Measurements from ENCODE around the gene TRIP10.
"Not testable (repeated sequence)": the region's sequence is repeated elsewhere in the genome, so short reads cannot be mapped to it uniquely, and the experiment has no call there.

TRIP10 gene

DNA sequence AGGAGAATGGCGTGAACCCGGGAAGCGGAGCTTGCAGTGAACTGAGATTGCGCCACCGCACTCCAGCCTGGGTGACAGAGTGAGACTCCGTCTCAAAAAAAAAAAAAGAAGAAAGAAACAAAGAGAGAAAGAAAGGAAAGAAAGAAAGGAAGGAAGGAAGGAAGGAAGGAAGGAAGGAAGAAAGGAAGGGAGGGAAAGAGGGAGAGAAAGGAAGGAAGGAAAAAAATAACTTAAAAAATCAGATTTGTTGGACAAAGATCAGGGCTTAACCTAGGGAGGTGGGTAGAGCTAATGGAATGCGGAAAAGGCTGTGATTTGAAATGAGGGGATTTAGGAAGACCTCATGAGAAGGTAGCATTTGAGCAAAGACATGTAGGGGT is 32.2 kb downstream of the TRIP10 start:
- not testable (repeated sequence) for DNase-seq

DNA sequence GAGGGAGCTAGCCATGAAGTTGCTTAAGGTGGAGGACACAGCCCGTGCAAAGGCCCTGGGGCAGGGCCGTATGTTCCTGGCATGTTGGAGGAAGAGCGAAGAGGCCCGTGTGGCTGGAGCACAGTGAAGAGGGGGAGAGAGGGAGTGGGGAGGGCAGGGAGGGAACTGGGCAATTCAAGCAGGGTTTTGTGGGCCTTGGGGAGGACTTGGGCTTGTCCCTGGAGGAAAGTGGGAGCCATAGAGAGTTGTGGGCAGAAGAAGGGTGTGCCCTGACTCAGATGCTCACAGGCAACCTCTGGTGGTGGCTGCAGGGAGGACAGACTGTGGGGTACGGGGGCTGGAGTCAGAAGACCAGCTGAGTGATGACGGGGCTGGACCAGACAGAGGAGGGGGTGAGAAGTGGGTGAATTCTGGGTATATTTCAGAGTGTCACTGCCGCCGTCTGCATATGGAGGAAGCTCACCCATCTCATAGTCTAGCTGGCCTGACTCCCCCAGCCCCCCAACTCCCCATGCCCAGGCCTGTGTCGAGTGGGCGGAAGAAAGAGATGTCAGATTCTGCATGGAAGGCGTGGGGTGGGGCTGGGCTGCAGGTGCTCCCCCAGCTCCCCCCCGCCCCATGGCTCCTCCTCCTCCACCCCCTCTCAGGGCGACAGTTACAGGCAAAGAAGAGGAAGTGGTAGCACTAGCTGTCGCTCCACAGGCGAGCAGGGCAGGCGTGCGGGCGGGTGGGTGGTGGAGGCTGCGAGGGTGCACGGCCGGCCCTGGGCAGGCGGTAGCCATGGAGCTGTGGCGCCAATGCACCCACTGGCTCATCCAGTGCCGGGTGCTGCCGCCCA is 32.8 kb downstream of the TRIP10 start, which contains the start of gene VAV1:
Gene VAV1, plus strand, starts transcription at position 681 of the 838 bp plus-strand sequence. Its CDS starts 100 bp downstream, at position 781.
- peak; percentile 71 for DNase-seq

DNA sequence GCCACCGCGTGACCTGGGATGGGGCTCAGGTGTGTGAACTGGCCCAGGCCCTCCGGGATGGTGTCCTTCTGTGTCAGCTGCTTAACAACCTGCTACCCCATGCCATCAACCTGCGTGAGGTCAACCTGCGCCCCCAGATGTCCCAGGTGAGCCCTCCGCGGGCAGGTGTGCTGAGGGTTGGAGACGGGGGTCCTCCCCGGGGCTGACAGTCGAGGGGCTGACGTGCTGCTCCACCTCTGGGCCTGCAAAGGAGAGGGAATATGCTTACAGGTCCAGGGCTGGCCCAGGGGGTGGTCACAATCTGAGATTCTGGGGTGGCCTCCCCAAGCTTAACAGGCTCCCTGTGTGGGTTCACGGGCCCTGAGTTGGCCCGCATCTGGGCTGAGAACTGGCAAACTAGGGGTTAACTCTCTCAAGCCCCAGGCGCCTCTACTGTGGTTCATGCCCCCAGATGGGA is 33.4 kb downstream of the TRIP10 start:
- no peak for DNase-seq

DNA sequence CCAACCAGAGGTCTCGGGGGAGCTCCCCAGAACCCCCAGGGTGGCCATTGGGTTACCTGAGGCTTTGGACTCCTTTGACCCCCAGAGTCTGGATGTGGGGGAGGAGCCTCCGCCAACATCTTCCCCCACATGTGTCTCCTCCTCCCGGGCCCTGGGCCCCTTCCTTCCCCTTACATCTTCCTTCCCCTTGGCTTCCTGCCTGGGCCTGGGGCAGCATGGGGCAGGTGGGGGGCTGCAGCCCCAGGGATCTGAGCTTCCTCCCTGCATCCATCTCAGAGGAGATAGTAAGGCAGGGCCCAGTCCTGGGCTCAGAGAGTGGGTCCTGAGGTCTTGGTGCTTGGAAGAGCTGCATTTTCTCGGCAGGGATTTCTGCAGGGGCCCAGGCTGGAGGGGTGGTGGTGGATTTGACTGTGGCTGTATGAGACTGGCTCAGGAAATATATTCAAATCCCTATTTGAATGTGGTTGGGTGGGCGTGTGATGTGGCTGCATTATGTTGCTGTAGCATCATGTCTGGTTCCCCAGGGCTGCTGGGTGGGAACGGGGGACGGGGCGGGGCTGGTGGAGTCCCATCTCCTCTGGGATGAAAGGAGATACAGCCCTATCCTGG is 33.9 kb downstream of the TRIP10 start:
- DNase-seq = peak; percentile 34

DNA sequence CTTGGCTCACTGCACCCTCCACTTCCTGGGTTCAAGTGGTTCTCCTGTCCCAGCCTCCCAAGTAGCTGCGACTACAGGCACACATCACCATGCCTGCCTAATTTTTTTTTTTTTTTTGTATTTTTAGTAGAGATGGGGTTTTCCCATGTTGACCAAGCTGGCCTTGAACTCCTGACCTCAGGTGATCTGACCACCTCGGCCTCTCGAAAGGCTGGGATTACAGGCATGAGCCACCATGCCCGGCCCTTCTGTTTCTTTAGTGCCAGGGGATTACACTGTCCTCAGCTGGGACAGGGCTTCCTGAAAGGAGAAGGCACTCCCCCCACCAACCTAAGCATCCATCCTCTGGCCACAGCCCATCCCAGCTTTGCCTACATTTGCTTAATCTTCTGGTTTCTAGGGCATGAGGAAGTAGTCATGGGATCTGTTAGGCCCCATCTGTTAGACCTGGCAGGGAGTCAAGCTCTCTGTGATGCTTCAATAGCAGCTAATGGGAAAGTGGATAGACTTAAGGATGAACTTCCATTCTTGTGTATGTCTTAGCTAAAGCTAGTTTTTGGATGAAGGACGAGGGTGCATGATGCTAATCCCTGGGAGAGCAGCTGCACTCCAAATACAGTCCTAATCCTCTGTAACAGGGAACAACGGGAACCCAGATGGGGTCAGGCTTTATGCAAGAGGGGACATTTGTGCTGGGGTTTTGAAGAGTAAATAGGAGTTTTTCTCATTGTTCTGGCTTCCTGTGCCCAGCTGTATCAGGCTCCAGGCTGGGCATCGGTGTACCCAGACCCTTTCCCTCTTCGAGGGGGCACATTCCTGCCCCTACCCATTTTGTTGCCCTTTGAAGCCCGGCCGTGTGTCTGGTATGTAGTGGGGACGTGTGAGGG is 35.6 kb downstream of the TRIP10 start:
- DNase-seq = peak; percentile 57

DNA sequence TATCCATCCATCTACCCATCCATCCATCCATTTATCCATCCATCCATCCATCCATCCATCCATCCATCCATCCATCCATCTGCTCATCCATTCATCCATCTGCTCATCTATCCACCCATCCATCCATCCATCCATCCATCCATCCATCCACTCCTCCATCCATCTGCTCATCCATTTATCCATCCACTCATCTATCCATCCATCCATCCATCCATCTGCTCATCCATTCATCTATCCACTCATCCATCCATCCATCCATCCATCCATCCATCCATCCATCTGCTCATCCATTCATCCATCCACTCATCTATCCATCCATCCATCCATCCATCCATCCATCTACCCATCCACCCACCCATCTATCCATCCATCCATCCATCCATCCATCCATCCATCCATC is 36.6 kb downstream of the TRIP10 start:
- DNase-seq = not testable (repeated sequence)

DNA sequence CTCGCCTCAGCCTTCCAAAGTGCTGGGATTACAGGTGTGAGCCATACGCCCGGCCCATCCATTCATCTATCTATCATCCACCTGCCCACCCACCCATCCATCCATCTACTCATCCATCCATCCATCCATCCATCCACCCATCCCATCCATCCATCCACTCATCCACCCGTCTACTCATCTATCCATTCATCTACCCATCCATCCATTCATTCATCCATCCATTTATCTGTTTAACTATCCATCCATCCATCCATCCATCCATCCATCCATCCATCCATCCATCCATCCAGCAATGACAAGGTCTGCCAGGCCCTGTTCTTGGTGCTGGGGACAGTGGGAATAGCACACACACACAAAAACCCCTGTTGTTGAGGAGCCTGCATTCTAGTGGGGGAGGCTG is 37.5 kb downstream of the TRIP10 start:
- no peak for DNase-seq

DNA sequence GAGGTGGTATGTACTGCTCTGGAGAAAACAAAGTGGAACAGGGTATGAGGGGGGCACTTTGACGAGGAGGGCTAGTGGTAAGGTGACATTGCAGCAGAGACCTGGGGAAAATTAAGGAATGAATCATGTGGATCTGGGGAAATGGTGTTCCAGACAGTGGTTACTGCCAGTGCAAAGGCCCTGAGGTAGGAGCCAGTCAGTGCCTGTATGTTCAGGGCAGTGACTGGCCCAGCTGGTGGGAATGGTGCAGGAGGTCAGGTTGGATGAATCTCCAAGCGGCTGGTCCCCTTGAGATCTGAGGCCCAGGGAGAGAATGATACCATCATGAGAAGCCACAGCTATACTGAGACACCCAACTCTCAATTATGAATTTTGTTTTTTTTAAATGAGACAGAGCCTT is 38.0 kb downstream of the TRIP10 start:
- no peak for DNase-seq

DNA sequence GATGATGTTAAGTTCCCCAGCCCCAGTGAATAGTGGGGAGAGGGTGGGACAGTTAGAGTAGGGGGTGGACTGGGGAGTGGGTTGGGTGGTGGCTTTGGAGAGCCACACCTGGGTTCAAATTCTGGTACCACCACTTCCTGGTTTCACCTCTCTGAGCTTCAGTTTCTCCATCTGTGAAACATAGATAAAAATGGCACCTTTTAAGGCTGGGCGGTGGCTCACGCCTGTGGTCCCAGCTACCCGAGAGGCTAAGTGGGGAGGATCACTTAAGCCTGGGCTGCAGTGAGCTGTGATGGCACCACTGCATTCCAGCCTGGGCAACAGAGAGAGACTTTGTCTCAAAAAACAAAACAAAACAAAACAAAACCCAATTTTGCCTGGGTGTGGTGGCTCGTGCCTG is 38.9 kb downstream of the TRIP10 start:
- DNase-seq = peak; percentile 63

DNA sequence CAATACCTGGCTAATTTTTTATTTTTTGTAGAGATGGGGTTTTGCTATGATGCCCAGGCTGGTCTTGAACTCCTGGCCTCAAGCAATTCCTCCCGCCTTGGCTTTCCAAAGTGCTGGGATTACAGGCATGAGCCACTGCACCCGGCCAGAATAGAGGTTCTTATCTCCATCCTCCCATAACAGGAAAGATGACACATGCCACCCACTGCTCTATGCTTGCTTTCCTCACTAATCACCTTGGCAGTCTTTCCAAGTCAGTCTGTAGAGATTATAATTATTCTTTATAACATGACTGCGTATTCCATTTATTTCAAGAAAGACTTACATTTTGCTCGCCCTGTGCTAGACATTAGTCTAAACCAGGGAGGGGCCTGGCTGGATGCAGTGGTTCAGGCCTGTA is 39.7 kb downstream of the TRIP10 start:
- peak; percentile 35 for DNase-seq

DNA sequence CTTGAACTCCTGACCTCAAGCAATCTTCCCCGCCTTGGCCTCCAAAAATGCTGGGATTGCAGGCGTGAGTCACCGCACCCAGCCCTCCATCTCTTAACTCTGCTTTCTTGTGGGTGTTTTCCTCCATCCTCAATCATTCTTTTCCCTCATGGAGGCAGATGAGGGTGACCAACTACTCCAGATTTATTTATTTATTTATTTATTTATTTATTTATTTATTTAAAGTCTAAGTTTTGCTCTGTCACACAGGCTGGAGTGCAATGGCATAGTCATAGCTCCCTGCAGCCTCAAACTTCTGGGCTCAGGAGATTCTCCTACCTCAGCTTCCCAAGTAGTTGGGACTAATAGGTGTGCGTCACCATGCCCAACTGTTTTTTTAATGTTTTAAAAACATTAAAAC is 47.9 kb downstream of the TRIP10 start:
- no peak for DNase-seq

DNA sequence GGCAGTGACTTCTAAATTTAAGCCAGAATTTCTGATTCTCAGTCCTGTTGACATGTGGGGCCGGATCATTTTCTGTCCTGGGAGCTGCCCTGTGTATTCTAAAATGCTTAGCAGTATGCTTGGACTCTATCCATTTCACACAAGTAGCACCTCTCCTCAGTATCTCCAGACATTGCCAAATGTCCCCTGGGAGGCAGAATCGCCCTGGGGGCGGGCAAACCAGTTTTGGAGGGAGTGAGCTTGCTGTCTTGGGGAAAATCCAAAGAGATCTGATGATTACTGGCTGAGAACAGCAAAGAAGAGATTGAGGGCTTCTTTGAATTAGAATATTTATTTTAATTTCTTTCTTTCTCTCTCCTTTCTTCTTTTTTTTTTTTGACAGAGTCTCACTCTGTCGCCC is 49.4 kb downstream of the TRIP10 start:
- DNase-seq = no peak

DNA sequence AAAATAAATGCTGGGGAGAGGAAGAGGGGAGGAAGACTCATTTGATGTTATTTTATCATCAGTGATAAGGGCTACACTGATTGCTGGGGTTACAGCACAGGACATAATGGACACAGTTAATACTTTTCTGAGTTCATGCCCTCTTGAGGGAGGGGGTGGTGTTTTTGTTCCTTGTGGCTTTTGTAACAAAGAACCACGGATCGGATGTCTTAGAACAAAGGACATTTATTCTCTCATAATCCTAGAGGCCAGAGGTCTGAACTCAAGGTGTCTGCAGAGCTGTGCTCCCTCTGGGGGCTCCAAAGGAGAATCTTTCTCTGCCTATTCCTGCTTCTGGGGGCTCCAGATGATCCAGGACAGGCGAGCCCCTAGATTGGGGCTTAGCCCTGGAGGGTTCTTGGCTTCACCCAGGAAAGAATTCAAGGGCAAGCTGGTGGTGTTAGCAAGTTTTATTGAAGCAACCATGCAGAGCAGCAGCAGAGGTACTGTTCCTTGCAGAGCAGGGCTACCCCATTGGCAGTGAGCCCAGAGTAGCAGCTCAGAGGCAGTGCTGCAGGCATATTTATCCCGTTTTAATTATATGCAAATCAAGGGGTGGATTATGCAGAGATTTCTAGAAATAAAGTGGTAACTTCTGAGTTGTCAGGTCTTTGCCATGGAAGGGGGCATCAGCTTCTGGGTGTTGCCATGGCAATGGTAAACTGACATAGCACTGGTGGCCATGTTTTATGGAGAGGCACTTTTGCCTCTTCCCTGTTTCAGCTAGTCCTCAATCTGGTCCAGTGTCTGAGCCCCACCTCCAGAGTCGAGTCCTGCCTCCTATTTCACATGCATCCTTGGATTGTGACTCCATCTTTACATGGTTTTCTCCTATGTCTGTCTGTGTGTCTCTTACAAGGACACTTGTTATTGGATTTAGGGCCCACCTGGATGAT is 51.0 kb downstream of the TRIP10 start:
- DNase-seq = no peak

DNA sequence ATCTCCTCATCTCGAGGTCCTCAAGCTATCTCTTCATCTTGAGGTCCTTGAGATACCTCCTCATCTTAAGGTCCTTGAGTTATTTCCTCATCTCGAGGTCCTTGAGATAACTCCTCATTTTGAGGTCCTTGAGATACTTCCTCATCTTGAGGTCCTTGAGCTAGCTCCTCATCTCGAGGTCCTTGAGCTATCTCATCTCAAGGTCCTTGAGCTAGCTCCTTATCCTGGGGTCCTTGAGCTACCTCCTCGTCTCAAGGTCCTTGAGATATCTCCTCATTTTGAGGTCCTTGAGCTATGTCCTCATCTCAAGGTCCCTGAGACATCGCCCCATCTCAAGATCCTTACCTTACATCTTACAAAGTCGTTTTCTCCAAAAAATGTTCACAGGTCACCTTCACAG is 51.8 kb downstream of the TRIP10 start:
- no peak for DNase-seq

DNA sequence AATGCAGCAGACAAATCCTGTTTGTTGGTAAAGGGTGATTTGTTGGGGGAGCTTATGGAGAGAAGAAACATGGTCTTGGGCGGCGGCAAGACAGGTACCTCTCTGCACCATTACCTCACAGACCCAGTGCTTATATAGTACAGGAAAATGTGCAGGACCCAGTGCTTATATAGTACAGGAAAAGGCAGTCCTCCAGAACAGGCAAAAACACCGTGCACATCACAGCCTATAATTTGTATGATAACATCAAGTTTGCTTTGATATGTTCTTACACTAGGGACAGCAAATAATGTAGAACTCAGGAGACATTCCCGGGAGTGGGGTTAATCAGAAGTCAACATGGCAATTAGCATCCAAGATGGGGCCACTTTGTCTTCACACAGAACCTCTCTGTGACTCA is 53.9 kb downstream of the TRIP10 start:
- no peak for DNase-seq

DNA sequence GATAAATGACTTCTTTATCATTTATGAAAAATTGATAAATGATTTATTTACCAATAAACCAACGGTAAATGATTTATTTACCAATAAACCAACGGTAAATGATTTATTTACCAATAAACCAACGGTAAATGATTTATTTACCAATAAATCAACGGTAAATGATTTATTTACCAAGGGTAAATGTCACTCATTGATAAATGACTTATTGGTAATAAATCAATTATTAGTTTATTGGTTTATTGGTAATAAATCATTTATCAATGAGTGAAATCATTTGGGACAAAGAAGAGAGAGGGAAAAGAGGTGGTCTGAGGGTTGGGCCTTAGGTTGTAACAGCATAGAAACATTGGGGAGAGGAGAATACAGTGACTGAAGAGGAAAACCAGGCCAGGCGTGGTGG is 54.5 kb downstream of the TRIP10 start:
- no peak for DNase-seq

DNA sequence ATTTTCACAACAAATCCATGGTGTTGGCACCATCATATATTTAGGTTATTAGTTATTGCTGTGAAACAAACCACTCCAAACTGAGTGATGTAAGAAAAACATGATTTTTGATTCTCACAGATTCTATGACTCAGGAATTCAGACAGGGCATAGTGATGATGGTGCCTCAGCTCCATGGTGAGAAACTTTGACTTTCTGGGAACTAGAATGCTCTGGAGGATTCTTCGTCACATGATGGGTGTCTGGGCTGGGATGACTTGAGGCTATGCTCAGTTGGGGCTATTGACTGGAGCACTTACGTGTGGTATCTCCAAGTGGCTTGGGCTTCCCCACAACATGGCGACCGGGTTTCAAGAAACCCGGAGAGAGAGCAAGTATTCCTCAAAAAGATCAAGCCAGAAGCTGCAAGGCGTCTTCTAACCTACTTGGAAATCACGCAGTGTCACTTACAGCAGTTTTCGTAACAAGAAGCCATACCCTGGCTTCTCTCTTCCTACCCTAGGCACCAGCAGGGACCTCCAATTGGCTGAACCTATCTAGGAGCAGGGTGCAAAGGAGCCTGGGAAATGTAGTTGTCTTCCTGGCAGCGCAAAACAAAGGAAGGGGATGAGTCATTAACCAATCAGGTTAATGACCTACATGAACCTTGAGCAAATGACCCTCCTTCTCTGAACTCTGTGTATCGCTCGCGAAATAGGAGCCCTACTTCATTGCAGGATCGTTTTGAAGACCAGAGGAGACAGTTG is 55.4 kb downstream of the TRIP10 start:
- DNase-seq = no peak

DNA sequence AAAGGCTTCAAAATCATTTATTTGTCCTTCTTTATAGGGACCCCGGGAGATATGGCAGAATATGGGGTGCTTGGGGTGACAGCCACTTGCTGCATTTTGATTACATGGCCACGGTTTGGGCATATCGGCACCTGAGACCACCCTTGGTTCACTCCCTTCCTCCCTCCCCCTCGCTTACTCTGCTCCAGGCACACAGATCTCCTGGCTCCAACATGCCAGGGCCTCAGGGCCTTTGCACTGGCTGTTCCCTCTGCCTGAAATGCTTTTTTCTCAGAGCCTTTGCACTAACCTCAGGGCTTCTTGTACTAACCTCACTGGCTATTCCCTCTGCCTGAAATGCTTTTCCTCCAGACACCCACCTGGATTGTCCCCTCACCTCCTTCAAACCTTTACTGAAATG is 56.8 kb downstream of the TRIP10 start:
- DNase-seq = no peak

DNA sequence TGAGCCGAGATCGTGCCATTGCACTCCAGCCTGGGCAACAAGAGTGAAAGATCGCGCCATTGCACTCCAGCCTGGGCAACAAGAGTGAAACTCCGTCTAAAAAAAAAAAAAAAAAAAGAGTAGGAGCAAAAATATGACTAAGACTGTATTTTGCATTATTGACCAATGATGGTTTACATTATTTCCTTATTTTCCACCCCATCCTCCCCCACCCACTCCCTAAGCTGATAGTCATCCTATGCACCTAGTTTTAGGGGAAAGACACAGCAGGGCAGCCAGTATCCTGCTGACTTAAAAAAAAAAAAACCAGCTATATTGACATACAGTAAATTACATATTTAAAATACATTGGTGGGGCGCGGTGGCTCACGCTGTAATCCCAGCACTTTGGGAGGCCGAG is 58.2 kb downstream of the TRIP10 start:
- DNase-seq = no peak

DNA sequence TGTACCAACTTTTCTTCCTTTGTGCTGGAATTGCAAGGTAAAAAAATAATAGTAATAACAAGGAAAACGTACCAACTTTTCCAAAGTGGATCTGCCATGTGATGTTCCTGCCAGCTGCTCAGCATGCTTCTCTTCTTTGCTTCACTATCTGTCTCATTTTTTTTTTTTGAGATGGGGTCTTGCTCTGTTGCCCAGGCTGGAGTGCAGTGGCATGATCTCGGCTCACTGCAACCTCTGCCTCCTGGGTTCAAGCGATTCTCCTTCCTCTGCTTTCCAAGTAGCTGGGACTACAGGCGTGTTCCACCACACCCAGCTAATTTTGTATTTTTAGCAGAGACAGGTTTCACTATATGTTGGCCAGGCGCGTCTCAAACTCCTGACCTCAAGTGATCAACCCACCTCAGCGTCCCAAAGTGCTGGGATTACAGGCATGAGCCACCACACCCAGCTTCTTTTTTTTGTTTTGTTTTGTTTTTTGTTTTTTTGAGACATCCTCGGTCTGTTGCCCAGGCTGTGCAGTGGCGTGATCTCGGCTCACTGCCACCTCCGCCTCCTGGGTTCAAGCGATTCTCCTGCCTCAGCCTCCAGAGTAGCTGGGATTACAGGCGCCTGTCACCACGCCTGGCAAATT is 60.8 kb downstream of the TRIP10 start:
- DNase-seq = not testable (repeated sequence)

DNA sequence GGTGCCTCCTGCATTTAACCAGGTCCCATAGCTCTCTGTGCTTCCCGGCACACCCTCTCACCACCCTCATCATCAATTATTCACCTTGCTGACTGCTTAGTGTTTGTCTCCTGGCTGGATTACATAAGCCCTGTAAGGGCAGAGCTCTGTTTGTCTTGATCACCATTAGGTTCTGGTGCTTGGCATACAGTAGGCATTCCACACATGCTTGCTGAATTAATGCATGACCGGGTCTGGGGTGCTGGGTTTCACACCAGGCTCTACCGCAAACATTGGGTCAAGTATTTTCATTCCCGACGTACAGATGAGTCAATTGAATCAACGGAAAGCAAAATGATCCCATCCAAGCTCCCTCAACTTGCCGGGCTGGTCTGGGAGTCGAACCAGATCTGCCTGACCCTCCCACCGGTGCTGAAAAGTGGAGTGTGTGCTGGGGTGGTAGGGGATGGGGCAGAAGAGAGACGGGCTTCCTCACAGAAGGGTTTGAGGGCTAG is 61.6 kb downstream of the TRIP10 start:
- DNase-seq = no peak
